Activated B cell treated with CpG ODN at 0.5 μM for 24 hours (primary cell): ENCODE measurements around the gene TPSAB1. TPM values are rescaled to one million over a fixed set of nuclear protein-coding genes. Genes with fewer than 3 reads are reported as not detected.

Experiments
- ATAC-seq: fragments of 200-7000 bp; cut with Tn5 transposase; one replicate; pipeline ENCODE4 v1.10.0; 2021; ENCODE audit warnings: low read depth, mild to moderate bottlenecking, moderate library complexity
- CTCF ChIA-PET: fragments of 350-600 bp; sonication (Branson Sonifier 250); formaldehyde crosslinking; loops from one replicate; lab custom pipeline; 2021; ENCODE audit warnings: antibody characterized with exemption; lab: Charles Lee
- POLR2A ChIA-PET: fragments of 350-600 bp; sonication (Branson Sonifier 250); formaldehyde crosslinking; loops from one replicate; lab custom pipeline; 2021; ENCODE audit warnings: antibody characterized with exemption; lab: Charles Lee
- DNase-seq: peaks from one replicate; pipeline ENCODE4 v3.0.0; 2022
- H3K27ac Mint-ChIP-seq: one replicate; pipeline ENCODE4 v1.8.0; 2020; ENCODE audit warnings: mixed read lengths
- H3K27me3 Mint-ChIP-seq: one replicate; pipeline ENCODE4 v1.8.0; 2021; ENCODE audit warnings: mixed read lengths
- H3K36me3 Mint-ChIP-seq: one replicate; pipeline ENCODE4 v1.8.0; 2021; ENCODE audit warnings: low read depth, mixed read lengths
- H3K4me1 Mint-ChIP-seq: one replicate; pipeline ENCODE4 v1.8.0; 2021; ENCODE audit warnings: mixed read lengths
- H3K4me3 Mint-ChIP-seq: one replicate; pipeline ENCODE4 v1.8.0; 2020; ENCODE audit warnings: mild to moderate bottlenecking, mixed read lengths
- H3K9me3 Mint-ChIP-seq: one replicate; pipeline ENCODE4 v1.8.0; 2020; ENCODE audit warnings: mixed read lengths
- intact Hi-C: fragments of 100-400 bp; cut with micrococcal nuclease; formaldehyde crosslinking; loops from one replicate; pipeline ENCODE4 v1.15.1; 2024
- total RNA-seq: library from RNA; stranded (reverse); gene quantifications from 2 replicates; pipeline ENCODE4 v1.2.3, GENCODE V29; 2022
- TF ChIP-seq, protein P1 (sequence below): fragments of 200-600 bp; IDR thresholded peaks from one replicate; pipeline ENCODE4 v1.8.0; 2022; ENCODE audit warnings: antibody characterized with exemption, mild to moderate bottlenecking

The TPSAB1 gene
- total RNA-seq, 1 donor from 2014 or later = not detected

GRCh38 chr16:1275791-1276579 lies 35.5 kb downstream of the TPSAB1 start:
- TF ChIP-seq, protein P1, sequence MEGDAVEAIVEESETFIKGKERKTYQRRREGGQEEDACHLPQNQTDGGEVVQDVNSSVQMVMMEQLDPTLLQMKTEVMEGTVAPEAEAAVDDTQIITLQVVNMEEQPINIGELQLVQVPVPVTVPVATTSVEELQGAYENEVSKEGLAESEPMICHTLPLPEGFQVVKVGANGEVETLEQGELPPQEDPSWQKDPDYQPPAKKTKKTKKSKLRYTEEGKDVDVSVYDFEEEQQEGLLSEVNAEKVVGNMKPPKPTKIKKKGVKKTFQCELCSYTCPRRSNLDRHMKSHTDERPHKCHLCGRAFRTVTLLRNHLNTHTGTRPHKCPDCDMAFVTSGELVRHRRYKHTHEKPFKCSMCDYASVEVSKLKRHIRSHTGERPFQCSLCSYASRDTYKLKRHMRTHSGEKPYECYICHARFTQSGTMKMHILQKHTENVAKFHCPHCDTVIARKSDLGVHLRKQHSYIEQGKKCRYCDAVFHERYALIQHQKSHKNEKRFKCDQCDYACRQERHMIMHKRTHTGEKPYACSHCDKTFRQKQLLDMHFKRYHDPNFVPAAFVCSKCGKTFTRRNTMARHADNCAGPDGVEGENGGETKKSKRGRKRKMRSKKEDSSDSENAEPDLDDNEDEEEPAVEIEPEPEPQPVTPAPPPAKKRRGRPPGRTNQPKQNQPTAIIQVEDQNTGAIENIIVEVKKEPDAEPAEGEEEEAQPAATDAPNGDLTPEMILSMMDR = no peak
- H3K27me3 Mint-ChIP-seq = peaks cover 11% of the 10 kb centered on the region
- no peak overlapping the region for H3K27ac Mint-ChIP-seq
- H3K4me3 Mint-ChIP-seq = no peak overlapping the region
- intact Hi-C loops = no loop called here
- ATAC-seq (no peak), DNase-seq (no peak)
- ChIA-PET CTCF (no interaction called here), POLR2A (no interaction called here)
- H3K36me3 Mint-ChIP-seq = no peaks in the 10 kb centered on the region
- H3K9me3 Mint-ChIP-seq = no peaks in the 10 kb centered on the region
- no peaks in the 10 kb centered on the region for H3K4me1 Mint-ChIP-seq

DNA sequence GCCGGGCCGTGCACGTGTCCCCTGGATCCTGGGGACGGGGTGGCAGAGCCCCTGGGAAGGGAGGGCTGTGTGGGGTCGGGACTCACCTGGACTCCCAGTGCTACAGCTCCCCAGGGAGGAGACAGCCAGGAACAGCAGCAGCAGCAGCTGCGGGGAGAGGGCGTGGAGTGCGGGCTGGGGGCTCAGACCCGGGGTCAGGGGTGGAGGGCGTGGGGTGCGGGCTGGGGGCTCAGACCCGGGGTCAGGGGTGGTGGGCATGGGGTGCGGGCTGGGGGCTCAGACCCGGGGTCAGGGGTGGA lies 36.0 kb downstream of the TPSAB1 start:
- Mint-ChIP-seq H3K36me3 (no peaks in the 10 kb centered on the region), H3K9me3 (no peaks in the 10 kb centered on the region), H3K27ac (no peak overlapping the region), H3K4me3 (no peak overlapping the region), H3K4me1 (no peaks in the 10 kb centered on the region), H3K27me3 (peaks cover 11% of the 10 kb centered on the region)
- CTCF ChIA-PET = no interaction called here
- no peak for ATAC-seq
- intact Hi-C loops = no loop called here
- no peak for DNase-seq
- TF ChIP-seq, protein P1 = no peak
- POLR2A ChIA-PET = no interaction called here

DNA sequence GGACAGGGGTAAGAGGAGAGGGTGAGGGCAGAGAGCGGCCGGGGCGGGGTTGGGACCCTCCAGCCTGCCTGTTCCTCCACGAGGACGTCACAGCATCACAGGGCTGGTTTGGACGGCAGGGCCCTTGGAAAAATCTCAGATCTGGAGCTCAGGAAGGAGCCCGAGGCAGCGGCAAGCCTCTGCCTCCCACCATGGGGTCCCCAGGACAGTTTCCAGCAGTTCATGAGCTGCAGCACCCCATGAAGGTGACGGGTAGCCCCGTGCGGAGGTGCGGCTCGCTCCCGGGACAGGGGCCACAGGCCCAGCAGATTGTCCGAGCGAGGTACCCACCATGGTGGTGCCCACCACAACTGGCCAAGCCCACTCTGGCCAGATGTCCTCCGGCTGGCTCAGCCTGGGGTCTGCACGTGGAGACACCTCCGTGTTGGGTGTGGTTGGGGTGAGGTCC lies 36.7 kb downstream of the TPSAB1 start:
- POLR2A ChIA-PET = no interaction called here
- TF ChIP-seq, protein P1 = no peak
- H3K27me3 Mint-ChIP-seq = peaks cover 11% of the 10 kb centered on the region
- H3K9me3 Mint-ChIP-seq = no peaks in the 10 kb centered on the region
- H3K36me3 Mint-ChIP-seq = no peaks in the 10 kb centered on the region
- no peaks in the 10 kb centered on the region for H3K4me1 Mint-ChIP-seq
- intact Hi-C loops = no loop called here
- ATAC-seq (no peak), DNase-seq (no peak)
- CTCF ChIA-PET = no interaction called here
- H3K27ac Mint-ChIP-seq = no peak overlapping the region
- H3K4me3 Mint-ChIP-seq = no peak overlapping the region

- CTCF ChIA-PET = no interaction called here
- Mint-ChIP-seq H3K9me3 (no peaks in the 10 kb centered on the region), H3K4me1 (peaks cover 3% of the 10 kb centered on the region), H3K36me3 (no peaks in the 10 kb centered on the region), H3K4me3 (no peak overlapping the region), H3K27ac (no peak overlapping the region), H3K27me3 (peaks cover 10% of the 10 kb centered on the region)
- TF ChIP-seq, protein P1 = no peak
- POLR2A ChIA-PET = no interaction called here
- DNase-seq = no peak
- intact Hi-C loops = no loop called here
- no peak for ATAC-seq
Observed at GRCh38 chr16:1277617-1278282, 37.2 kb downstream of the TPSAB1 start.

DNA sequence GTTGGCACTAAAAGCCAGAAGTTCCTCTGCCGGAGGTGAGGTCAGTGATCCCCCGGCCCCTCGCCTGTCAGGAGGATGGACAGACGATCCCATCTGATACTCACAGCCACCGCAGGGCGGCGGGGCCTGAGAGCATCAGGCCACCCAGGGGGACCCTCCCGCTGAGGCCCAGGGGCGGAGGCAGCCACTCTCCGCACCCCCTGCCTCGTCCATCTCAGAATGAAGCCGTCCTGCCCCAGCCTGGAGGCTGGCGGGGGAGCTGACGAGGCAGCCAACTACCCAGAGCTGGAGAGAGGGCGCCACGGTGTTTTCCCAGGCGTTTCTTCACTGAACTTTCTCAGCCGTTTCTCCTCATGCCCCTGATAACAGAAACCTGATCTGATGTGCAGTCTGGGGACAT lies 38.0 kb downstream of the TPSAB1 start:
- intact Hi-C loops = no loop called here
- no peak overlapping the region for H3K27ac Mint-ChIP-seq
- DNase-seq (no peak), ATAC-seq (no peak)
- ChIA-PET CTCF (no interaction called here), POLR2A (no interaction called here)
- H3K36me3 Mint-ChIP-seq = no peaks in the 10 kb centered on the region
- H3K27me3 Mint-ChIP-seq = peaks cover 5% of the 10 kb centered on the region
- H3K4me1 Mint-ChIP-seq = peaks cover 3% of the 10 kb centered on the region
- no peaks in the 10 kb centered on the region for H3K9me3 Mint-ChIP-seq
- TF ChIP-seq, protein P1 = no peak
- no peak overlapping the region for H3K4me3 Mint-ChIP-seq
